ENCODE measurements around the gene OR11G2. TPM values are rescaled to one million over a fixed set of nuclear protein-coding genes. Genes with fewer than 3 reads are reported as not detected.

Gene OR11G2
- total RNA-seq: not detected
- polyA plus RNA-seq: not detected
- long read RNA-seq, donor 1: 0 reads
- long read RNA-seq, donor 2: 0 reads
- long read RNA-seq, donor 3: 0 reads
- long read RNA-seq, donor 4: 0 reads
- long read RNA-seq, donor 5: 0 reads
- long read RNA-seq, donor 6: 0 reads
- long read RNA-seq, donor 7: 0 reads
- long read RNA-seq, donor 8: 0 reads
- long read RNA-seq, donor 9: 0 reads
- long read RNA-seq, donor 10: 0 reads

GRCh38 chr14:20190596-20190995, at the start of gene OR11G2:
Gene OR11G2 (plus strand): TSS chr14:20190896. CDS start chr14:20197438, 6,542 bp downstream.
- 21 to 60% (median 38%) methylated on average over 1 of the region's 1 CpG for WGBS, 4 donors
- TF ChIP-seq POLR2A (IDR thresholded peaks at IDR 0.05): no peak
- TF ChIP-seq, protein P1, sequence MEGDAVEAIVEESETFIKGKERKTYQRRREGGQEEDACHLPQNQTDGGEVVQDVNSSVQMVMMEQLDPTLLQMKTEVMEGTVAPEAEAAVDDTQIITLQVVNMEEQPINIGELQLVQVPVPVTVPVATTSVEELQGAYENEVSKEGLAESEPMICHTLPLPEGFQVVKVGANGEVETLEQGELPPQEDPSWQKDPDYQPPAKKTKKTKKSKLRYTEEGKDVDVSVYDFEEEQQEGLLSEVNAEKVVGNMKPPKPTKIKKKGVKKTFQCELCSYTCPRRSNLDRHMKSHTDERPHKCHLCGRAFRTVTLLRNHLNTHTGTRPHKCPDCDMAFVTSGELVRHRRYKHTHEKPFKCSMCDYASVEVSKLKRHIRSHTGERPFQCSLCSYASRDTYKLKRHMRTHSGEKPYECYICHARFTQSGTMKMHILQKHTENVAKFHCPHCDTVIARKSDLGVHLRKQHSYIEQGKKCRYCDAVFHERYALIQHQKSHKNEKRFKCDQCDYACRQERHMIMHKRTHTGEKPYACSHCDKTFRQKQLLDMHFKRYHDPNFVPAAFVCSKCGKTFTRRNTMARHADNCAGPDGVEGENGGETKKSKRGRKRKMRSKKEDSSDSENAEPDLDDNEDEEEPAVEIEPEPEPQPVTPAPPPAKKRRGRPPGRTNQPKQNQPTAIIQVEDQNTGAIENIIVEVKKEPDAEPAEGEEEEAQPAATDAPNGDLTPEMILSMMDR (IDR thresholded peaks at IDR 0.05): no peak
- no peaks in the 10 kb centered on the region for H3K9me3 ChIP-seq (replicated peaks in 1 of 3)
- no peaks in the 10 kb centered on the region for H3K27me3 ChIP-seq
- no peak for DNase-seq
- no peaks in the 10 kb centered on the region for H3K36me3 ChIP-seq (replicated peaks in 1 of 2)
- intact Hi-C loops (cut with DNase I): no loop called here
- no peak within 1 kb of the TSS for H3K4me3 ChIP-seq
- no peaks in the 10 kb centered on the region for H3K4me1 ChIP-seq (replicated peaks in 1 of 2)
- H3K27ac ChIP-seq: no peak within 1 kb of the TSS

GRCh38 chr14:20143911-20144310, 46.8 kb upstream of the OR11G2 start:
- Histone ChIP-seq H3K4me3 (no peak overlapping the region), H3K4me1 (replicated peaks in 1 of 2) (no peaks in the 10 kb centered on the region), H3K27ac (no peak overlapping the region), H3K27me3 (no peaks in the 10 kb centered on the region), H3K9me3 (replicated peaks in 1 of 3) (no peaks in the 10 kb centered on the region), H3K36me3 (replicated peaks in 1 of 2) (no peaks in the 10 kb centered on the region)
- intact Hi-C loops (cut with DNase I): no loop called here
- WGBS, 4 donors: 23 to 49% (median 30%) methylated on average over 7 of the region's 7 CpGs
- DNase-seq: no peak
- TF ChIP-seq POLR2A (IDR thresholded peaks at IDR 0.05): no peak
- TF ChIP-seq, protein P1 (IDR thresholded peaks at IDR 0.05): no peak

- DNase-seq: no peak
- intact Hi-C loops (cut with DNase I): no loop called here
- no peaks in the 10 kb centered on the region for H3K4me1 ChIP-seq (replicated peaks in 1 of 2)
Measured at GRCh38 chr14:20144820-20145219, 45.9 kb upstream of the OR11G2 start.

GRCh38 chr14:20164462-20164861, 26.2 kb upstream of the OR11G2 start:
- no peak for DNase-seq
- intact Hi-C loops (cut with DNase I): no loop called here
- TF ChIP-seq, protein P1 (IDR thresholded peaks at IDR 0.05): no peak
- no peak for TF ChIP-seq POLR2A (IDR thresholded peaks at IDR 0.05)
- Histone ChIP-seq H3K27me3 (no peaks in the 10 kb centered on the region), H3K4me1 (replicated peaks in 1 of 2) (no peaks in the 10 kb centered on the region), H3K9me3 (replicated peaks in 1 of 3) (peaks cover 0 to 8% (median 0%) of the 10 kb centered on the region in 3 donors), H3K4me3 (no peak overlapping the region), H3K27ac (no peak overlapping the region), H3K36me3 (replicated peaks in 1 of 2) (no peaks in the 10 kb centered on the region)

More at GRCh38 chr14:20144820-20145219, 45.9 kb upstream of the OR11G2 start:
- no peak overlapping the region for H3K27ac ChIP-seq
- no peak overlapping the region for H3K4me3 ChIP-seq
- no peaks in the 10 kb centered on the region for H3K27me3 ChIP-seq
- WGBS, 4 donors: 37 to 56% (median 51%) methylated on average over 1 of the region's 1 CpG
- TF ChIP-seq, protein P1 (IDR thresholded peaks at IDR 0.05): no peak
- no peak for TF ChIP-seq POLR2A (IDR thresholded peaks at IDR 0.05)
- H3K9me3 ChIP-seq (replicated peaks in 1 of 3): no peaks in the 10 kb centered on the region
- H3K36me3 ChIP-seq (replicated peaks in 1 of 2): no peaks in the 10 kb centered on the region
